NCI-H82 treated with DMSO at 0.1 percent for 48 hours (cell line): Measurements from ENCODE around the gene CDH2.

Experiments used
- DNase-seq: peaks from one replicate; lab custom pipeline; 2025; ENCODE audit not compliant: unreplicated experiment; lab: John Stamatoyannopoulos, UW

The CDH2 gene

GRCh38 chr18:28003451-28003850 is 173.5 kb downstream of the CDH2 start:
- DNase-seq = no peak

- DNase-seq = no peak
Measured at GRCh38 chr18:28002841-28003240, 174.1 kb downstream of the CDH2 start.

GRCh38 chr18:27996801-27997272 is 180.1 kb downstream of the CDH2 start:
- DNase-seq = no peak

GRCh38 chr18:27995770-27996502 is 181.0 kb downstream of the CDH2 start:
- DNase-seq = no peak

- DNase-seq = no peak
Measured at GRCh38 chr18:27994571-27994970, 182.4 kb downstream of the CDH2 start.

- DNase-seq = no peak
Measured at GRCh38 chr18:27991391-27991790, 185.5 kb downstream of the CDH2 start.

GRCh38 chr18:27985832-27986231 is 191.1 kb downstream of the CDH2 start:
- DNase-seq = no peak

GRCh38 chr18:27983780-27984179 is 193.2 kb downstream of the CDH2 start:
- no peak for DNase-seq

GRCh38 chr18:27976806-27977408 is 200.0 kb downstream of the CDH2 start:
- no peak for DNase-seq

GRCh38 chr18:27970321-27970720 is 206.6 kb downstream of the CDH2 start:
- no peak for DNase-seq

- no peak for DNase-seq
Measured at GRCh38 chr18:27969206-27969605, 207.7 kb downstream of the CDH2 start.

GRCh38 chr18:27967913-27968824 is 208.8 kb downstream of the CDH2 start:
- DNase-seq = no peak

- DNase-seq = no peak
Measured at GRCh38 chr18:27966881-27967280, 210.0 kb downstream of the CDH2 start.

GRCh38 chr18:27964811-27965210 is 212.1 kb downstream of the CDH2 start:
- no peak for DNase-seq

- DNase-seq = no peak
Measured at GRCh38 chr18:27959101-27959500, 217.8 kb downstream of the CDH2 start.

- peak; percentile 2 for DNase-seq
Measured at GRCh38 chr18:27956001-27956640, 220.8 kb downstream of the CDH2 start.

- DNase-seq = peak; percentile 78
Measured at GRCh38 chr18:27954226-27954625, 222.7 kb downstream of the CDH2 start.

- no peak for DNase-seq
Measured at GRCh38 chr18:27952741-27953140, 224.2 kb downstream of the CDH2 start.

GRCh38 chr18:27950648-27951228 is 226.2 kb downstream of the CDH2 start:
- no peak for DNase-seq

- no peak for DNase-seq
Measured at GRCh38 chr18:27948986-27949385, 227.9 kb downstream of the CDH2 start.

- no peak for DNase-seq
Measured at GRCh38 chr18:27942706-27943105, 234.2 kb downstream of the CDH2 start.
